H1 (cell line): ENCODE measurements around the gene PANK3.

Experiments
- EZH2 ChIP-seq: fragments of 200-600 bp; sonication (generic); IDR thresholded peaks from 2 replicates; pipeline ENCODE4 v1.7.1; 2012; ENCODE audit warnings: low read depth, mild to moderate bottlenecking, moderate library complexity, low read length, inconsistent platforms; ENCODE audit not compliant: severe bottlenecking
- TAF1 ChIP-seq: IDR thresholded peaks from 2 replicates; pipeline ENCODE4 v1.6.1; 2011; ENCODE audit warnings: mild to moderate bottlenecking, low read depth, low read length

DNA sequence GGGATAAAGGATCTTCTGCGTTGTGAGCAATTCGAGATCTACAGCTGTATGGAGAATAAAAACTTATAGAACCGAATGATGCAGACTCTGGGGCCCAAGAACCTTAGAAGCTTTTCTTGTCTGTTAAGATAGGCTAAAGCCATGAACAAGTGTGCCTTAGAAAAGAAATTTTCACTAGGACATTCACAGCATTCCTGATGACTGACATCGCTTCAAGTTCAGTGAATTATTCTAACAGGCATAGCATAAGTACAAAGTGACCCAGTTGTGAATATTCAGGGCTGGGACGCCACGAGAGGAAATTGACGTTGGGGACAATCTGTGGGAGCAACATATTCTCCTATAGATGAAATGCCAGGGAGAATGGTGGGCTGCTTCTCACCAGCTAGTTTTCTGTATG, 32.0 kb upstream of the PANK3 start:
- TF ChIP-seq EZH2 (no peak), TAF1 (no peak)
